GM18907 (cell line): ENCODE data around the gene ANTXRL.
"Not testable (repeated sequence)": the region's sequence is repeated elsewhere in the genome, so short reads cannot be mapped to it uniquely, and the experiment has no call there.

Experiments
- ATAC-seq: cut with Tn5 transposase; IDR thresholded peaks from one replicate; pipeline ENCODE4 v1.9.1; 2021; ENCODE audit warnings: mild to moderate bottlenecking, moderate library complexity; ENCODE audit not compliant: unreplicated experiment

ANTXRL gene

GRCh38 chr10:46254007-46254383 is 32.8 kb upstream of the ANTXRL start:
- no peak for ATAC-seq

GRCh38 chr10:46254467-46254866 is 32.3 kb upstream of the ANTXRL start:
- ATAC-seq: no peak

- ATAC-seq: not testable (repeated sequence)
Measured at GRCh38 chr10:46255210-46255609, 31.6 kb upstream of the ANTXRL start.

- no peak for ATAC-seq
Measured at GRCh38 chr10:46255801-46256747, 30.7 kb upstream of the ANTXRL start.

GRCh38 chr10:46257099-46257498 is 29.7 kb upstream of the ANTXRL start:
- ATAC-seq: no peak

GRCh38 chr10:46262906-46263560 is 23.8 kb upstream of the ANTXRL start:
- ATAC-seq: not testable (repeated sequence)

- ATAC-seq: no peak
Measured at GRCh38 chr10:46263831-46264268, 22.9 kb upstream of the ANTXRL start.

- no peak for ATAC-seq
Measured at GRCh38 chr10:46264336-46264735, 22.5 kb upstream of the ANTXRL start.

- no peak for ATAC-seq
Measured at GRCh38 chr10:46264737-46265368, 21.9 kb upstream of the ANTXRL start.

GRCh38 chr10:46265566-46266305 is 21.1 kb upstream of the ANTXRL start:
- not testable (repeated sequence) for ATAC-seq

- no peak for ATAC-seq
Measured at GRCh38 chr10:46266306-46266985, 20.4 kb upstream of the ANTXRL start.

GRCh38 chr10:46267132-46267985 is 19.4 kb upstream of the ANTXRL start:
- no peak for ATAC-seq

GRCh38 chr10:46268076-46268881 is 18.5 kb upstream of the ANTXRL start:
- peak; percentile 79 for ATAC-seq

GRCh38 chr10:46269554-46270053 is 17.2 kb upstream of the ANTXRL start:
- ATAC-seq: not testable (repeated sequence)

GRCh38 chr10:46270086-46270811 is 16.5 kb upstream of the ANTXRL start:
- ATAC-seq: no peak

GRCh38 chr10:46270963-46271530 is 15.8 kb upstream of the ANTXRL start:
- not testable (repeated sequence) for ATAC-seq

GRCh38 chr10:46271795-46272499 is 14.8 kb upstream of the ANTXRL start:
- not testable (repeated sequence) for ATAC-seq
